Uterus (tissue), 4 donors: ENCODE results near the gene SCTR. TPM values are rescaled to one million over a fixed set of nuclear protein-coding genes. Genes with fewer than 3 reads are reported as not detected.

Experiments
- DNase-seq, 2 donors: peaks; one replicate each; pipeline ENCODE4 v3.0.0-alpha.2; 2019 to 2020
- H3K27ac ChIP-seq, 2 donors: fragments of 200-600 bp; sonication (generic); 1 replicate in 1 of 2; 2 replicates in 1 of 2; pipeline ENCODE4 v1.5.1; 2016 to 2018
- H3K27me3 ChIP-seq, 2 donors: fragments of 200-600 bp; sonication (generic); one replicate each; pipeline ENCODE4 v1.5.1; 2018 to 2019; ENCODE audit warnings: control low read depth in 1 of 2
- H3K36me3 ChIP-seq, 2 donors: fragments of 200-600 bp; sonication (generic); one replicate each; pipeline ENCODE4 v1.5.1; 2019; ENCODE audit warnings: control low read depth in 1 of 2
- H3K4me1 ChIP-seq, 2 donors: fragments of 200-600 bp; sonication (generic); one replicate each; pipeline ENCODE4 v1.5.1; 2018 to 2019; ENCODE audit warnings: control low read depth in 1 of 2
- H3K4me3 ChIP-seq, 2 donors: fragments of 200-600 bp; sonication (generic); 1 replicate in 1 of 2; 2 replicates in 1 of 2; pipeline ENCODE4 v1.5.1; 2018 to 2019; ENCODE audit warnings: mild to moderate bottlenecking in 1 of 2
- H3K9me3 ChIP-seq, 2 donors: fragments of 200-600 bp; sonication (generic); one replicate each; pipeline ENCODE4 v1.5.1; 2019; ENCODE audit warnings: control low read depth in 1 of 2
- POLR2A ChIP-seq, 2 donors: fragments of 450-650 bp; IDR thresholded peaks; one replicate each; pipeline ENCODE4 v1.6.1; 2016; ENCODE audit warnings: antibody characterized with exemption in 2 of 2, mild to moderate bottlenecking in 1 of 2, moderate library complexity in 1 of 2
- intact Hi-C: fragments of 100-400 bp; cut with DNase I; formaldehyde crosslinking; loops from one replicate; pipeline ENCODE4 v1.15.1; 2023; ENCODE audit warnings: low total_unique reads
- total RNA-seq, 4 donors: library from RNA; depleted of rRNA in 3 of 4; stranded (reverse); fragments of >200 nt in 3 of 4; gene quantifications; one replicate each; pipeline versions ENCODE4 v1.1.0 to v1.2.4, GENCODE V29; 2014 to 2023
- TF ChIP-seq, protein P1 (sequence below), 4 experiments: fragments of 200-600 bp in 2 of 4; fragments of 450-650 bp in 2 of 4; sonication (generic) in 2 of 4; IDR thresholded peaks; one replicate each; pipeline ENCODE4 v1.5.1; 2016 to 2019; ENCODE audit warnings: antibody characterized with exemption in 4 of 4, mild to moderate bottlenecking in 2 of 4, moderate library complexity in 1 of 4
- donor health status: DM: yes; HTN: yes; CAD: no.

The SCTR gene
- total RNA-seq, 4 donors from 2014 or later: not detected

DNA sequence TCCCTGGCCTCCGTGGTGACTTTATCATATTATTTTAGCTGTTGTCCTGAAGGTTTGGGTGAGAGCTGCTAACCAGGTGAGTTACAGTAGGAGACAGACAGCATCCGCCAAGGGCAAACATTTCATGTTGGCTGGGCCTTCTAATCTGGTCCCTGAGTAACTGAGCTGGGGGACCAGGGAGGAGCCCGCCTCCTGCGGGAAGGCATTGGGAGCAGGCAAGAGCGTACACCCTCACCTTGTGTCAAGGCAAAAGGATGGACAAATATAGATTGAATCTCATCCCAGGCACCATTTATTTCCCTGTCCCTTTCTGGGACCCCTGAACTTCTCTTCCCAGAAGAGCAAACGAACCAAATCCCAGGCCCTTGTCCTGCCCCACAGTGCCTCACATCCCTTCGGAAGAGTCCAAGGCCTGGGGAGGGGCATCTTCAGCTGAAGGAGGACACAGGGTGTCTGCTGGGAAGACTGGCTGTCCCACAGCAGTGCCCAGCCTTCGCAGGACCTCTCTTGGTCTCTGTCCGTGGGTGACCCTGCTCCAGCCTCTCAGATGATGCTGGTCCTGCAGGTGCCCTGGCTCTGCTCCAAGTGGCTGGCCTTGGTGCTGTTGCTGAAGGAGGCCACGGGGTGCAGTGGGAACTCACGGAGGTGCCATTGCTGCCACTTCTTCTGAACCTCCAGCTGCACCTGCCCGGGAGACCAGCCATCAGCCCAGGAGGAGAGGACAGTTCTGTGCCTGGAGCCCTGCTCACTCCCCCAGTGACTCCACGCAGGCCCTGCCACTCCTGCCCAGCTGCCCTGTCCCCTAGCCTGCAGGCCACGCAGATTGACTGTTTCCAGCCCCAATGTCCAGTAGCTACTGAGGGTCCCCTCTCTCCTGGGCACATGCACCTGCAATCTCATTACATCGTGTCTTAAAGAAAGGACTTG lies 84.4 kb downstream of the SCTR start:
- no peak overlapping the region for H3K27ac ChIP-seq
- H3K36me3 ChIP-seq: no peaks in the 10 kb centered on the region
- H3K4me1 ChIP-seq: no peaks in the 10 kb centered on the region
- intact Hi-C loops: no loop called here
- DNase-seq: no peak
- H3K4me3 ChIP-seq: no peak overlapping the region
- no peaks in the 10 kb centered on the region for H3K9me3 ChIP-seq
- no peaks in the 10 kb centered on the region for H3K27me3 ChIP-seq
- TF ChIP-seq, protein P1, sequence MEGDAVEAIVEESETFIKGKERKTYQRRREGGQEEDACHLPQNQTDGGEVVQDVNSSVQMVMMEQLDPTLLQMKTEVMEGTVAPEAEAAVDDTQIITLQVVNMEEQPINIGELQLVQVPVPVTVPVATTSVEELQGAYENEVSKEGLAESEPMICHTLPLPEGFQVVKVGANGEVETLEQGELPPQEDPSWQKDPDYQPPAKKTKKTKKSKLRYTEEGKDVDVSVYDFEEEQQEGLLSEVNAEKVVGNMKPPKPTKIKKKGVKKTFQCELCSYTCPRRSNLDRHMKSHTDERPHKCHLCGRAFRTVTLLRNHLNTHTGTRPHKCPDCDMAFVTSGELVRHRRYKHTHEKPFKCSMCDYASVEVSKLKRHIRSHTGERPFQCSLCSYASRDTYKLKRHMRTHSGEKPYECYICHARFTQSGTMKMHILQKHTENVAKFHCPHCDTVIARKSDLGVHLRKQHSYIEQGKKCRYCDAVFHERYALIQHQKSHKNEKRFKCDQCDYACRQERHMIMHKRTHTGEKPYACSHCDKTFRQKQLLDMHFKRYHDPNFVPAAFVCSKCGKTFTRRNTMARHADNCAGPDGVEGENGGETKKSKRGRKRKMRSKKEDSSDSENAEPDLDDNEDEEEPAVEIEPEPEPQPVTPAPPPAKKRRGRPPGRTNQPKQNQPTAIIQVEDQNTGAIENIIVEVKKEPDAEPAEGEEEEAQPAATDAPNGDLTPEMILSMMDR (IDR thresholded peaks at IDR 0.05): no peak
- TF ChIP-seq POLR2A (IDR thresholded peaks at IDR 0.05): no peak

GRCh38 chr2:119438726-119439284 lies 85.5 kb downstream of the SCTR start:
- Histone ChIP-seq H3K27ac (no peak overlapping the region), H3K27me3 (no peaks in the 10 kb centered on the region), H3K9me3 (no peaks in the 10 kb centered on the region), H3K4me3 (no peak overlapping the region), H3K4me1 (no peaks in the 10 kb centered on the region), H3K36me3 (no peaks in the 10 kb centered on the region)
- intact Hi-C loops: no loop called here
- TF ChIP-seq, protein P1 (IDR thresholded peaks at IDR 0.05): no peak
- no peak for TF ChIP-seq POLR2A (IDR thresholded peaks at IDR 0.05)
- no peak for DNase-seq

DNA sequence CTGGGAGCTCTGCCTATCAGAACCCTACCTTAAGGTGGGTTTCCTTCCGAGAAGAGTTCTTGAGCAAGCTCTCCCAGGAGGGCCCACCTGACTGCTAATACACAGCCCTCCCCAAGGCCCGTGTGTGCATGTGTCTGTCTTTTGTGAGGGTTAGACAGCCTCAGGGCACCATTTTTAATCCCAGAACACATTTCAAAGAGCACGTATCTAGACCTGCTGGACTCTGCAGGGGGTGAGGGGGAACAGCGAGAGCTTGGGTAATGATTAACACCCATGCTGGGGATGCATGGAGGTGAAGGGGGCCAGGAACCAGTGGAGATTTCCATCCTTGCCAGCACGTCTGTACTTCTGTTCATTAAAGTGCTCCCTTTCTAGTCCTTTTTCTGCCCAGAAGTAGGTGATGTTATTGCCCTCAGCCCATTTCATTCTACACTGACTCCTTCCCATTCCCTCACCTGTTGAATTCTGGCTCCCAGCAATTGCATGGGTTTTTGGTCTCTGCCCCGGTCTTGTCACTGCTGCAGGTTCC lies 86.1 kb downstream of the SCTR start:
- TF ChIP-seq, protein P1 (IDR thresholded peaks at IDR 0.05): no peak
- no peak for TF ChIP-seq POLR2A (IDR thresholded peaks at IDR 0.05)
- no peak for DNase-seq
- no peak overlapping the region for H3K4me3 ChIP-seq
- no peak overlapping the region for H3K27ac ChIP-seq
- no peaks in the 10 kb centered on the region for H3K9me3 ChIP-seq
- no peaks in the 10 kb centered on the region for H3K36me3 ChIP-seq
- intact Hi-C loops: no loop called here
- H3K27me3 ChIP-seq: no peaks in the 10 kb centered on the region
- no peaks in the 10 kb centered on the region for H3K4me1 ChIP-seq

- TF ChIP-seq POLR2A (IDR thresholded peaks at IDR 0.05): no peak
- TF ChIP-seq, protein P1 (IDR thresholded peaks at IDR 0.05): no peak
- intact Hi-C loops: no loop called here
- Histone ChIP-seq H3K27me3 (no peaks in the 10 kb centered on the region), H3K4me1 (no peaks in the 10 kb centered on the region), H3K36me3 (no peaks in the 10 kb centered on the region), H3K4me3 (no peak overlapping the region), H3K27ac (no peak overlapping the region), H3K9me3 (no peaks in the 10 kb centered on the region)
- no peak for DNase-seq
Observed at GRCh38 chr2:119436993-119437772, 87.1 kb downstream of the SCTR start.
